NCI-H748 (cell line): ENCODE results near the gene LMAN1L.

ENCODE experiments used
- DNase-seq: peaks from one replicate; lab custom pipeline; 2025; ENCODE audit not compliant: unreplicated experiment; lab: John Stamatoyannopoulos, UW

LMAN1L gene

DNA sequence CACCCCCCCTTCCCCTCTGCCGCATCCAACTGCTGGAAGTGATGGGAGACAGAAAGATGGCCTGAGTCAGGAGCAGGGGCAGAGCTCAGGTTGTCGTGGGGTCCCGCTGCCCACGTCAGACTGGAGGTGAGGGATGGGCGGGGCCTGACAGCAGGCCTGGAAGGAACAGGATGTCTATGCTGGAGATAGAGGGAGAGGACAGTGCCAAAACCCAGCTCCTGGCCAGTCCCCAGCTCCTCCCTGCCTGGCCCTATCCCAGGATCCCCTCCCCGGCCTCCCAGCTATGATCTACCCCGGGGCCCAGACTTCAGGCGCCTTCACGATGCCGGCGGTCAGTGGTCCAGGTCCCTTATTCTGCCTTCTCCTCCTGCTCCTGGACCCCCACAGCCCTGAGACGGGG lies at the start of gene LMAN1L:
Gene LMAN1L (plus strand): TSS at position 303 of the 400 bp plus-strand sequence. CDS start 20 bp downstream, at position 323.
- no peak for DNase-seq

DNA sequence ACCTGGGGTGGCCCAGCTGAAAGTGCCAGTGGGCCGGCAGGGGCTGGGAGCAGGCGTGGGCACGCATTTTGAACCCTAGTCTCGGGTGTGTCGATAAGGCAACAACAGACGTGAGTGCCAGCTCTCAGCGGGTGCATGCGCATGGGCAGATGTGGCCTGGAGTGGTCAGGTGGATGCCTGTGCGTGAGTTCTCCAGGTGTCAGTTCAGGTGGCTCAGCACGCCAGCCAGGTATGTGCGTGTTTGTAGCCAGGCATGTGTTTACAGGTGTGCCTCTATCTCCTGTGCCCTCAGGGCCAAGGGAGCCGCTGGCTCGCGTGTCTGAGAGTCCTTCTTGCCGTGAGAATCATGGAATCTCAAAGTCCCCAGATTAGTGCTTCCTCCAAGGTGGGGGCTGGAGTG lies 49.2 kb upstream of the LMAN1L start:
- DNase-seq = peak; percentile 8

DNA sequence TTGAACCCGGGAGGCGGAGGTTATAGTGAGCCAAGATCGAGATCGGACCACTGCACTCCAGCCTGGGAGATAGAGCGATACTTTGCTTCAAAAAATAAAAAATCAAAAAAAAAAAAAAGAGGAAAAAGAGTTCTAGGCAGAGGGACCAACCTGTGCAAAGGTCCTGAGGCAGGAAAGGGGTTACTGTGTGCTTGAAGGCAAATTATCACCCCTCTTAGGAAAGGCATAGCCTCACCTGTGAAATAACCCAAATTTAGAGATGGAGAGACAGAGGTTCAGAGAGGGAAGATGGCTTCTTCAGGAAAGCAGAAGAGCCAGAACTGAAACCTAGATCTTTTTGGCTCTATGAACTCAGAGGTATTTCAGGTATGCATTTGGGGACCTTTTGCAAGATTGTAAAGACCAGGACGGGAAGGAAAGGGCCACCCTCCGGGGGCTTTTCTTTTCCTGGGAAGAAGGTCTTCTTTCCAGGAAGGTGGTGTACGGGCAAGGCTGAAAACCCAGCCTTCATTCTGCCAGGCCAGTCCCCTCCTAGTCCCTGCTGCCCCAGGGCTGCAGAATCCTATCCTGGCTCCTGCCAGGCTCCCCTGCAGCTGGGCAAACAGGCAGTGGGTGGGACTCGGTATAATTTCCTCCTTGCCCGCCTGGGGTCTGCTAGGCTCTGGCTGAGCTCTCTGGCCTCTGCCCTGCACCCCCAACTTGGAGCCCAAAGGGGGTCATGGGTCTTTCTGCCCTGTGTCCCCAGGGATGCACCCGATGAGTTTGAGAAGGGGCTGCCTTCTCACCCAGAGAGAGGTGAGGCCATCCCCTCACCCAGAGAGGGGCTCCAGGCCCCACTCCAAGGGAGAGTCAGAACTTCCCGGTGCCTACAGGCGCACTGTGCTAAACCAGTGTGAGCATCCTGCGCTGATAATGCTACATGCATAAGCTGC lies 45.2 kb upstream of the LMAN1L start:
- DNase-seq = no peak

- DNase-seq = no peak
These were observed 44.4 kb upstream of the LMAN1L start for GRCh38 chr15:74768099-74768770.

DNA sequence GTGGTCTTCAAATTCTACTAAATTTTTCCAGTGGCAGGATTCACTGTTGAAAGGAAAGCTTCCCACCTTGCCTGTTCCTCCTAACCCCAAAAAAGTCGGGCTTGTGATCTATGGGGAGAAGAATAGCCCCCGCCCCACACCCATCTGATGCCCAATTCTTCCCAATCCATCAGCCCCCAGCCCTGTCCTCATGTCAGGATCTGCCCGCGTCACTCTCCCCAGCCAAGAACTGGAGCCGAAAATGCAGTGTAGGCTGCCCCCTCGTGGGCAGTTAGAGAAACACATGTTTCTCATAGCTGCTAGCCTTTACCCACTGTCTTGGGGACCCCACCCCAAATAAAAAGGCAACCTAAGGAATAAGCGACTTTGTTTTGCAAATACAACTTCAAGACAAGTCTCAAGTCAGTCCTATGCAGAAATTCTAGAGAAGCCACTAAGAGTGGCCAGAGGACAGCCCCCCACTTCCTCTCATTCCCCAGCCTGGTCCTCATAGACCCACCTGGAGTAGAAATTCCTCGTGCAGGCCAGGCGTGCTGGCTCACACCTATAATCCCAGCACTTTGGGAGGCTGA lies 43.8 kb upstream of the LMAN1L start:
- peak; percentile 45 for DNase-seq

- DNase-seq = no peak
These were observed 43.1 kb upstream of the LMAN1L start for GRCh38 chr15:74769463-74770025.

DNA sequence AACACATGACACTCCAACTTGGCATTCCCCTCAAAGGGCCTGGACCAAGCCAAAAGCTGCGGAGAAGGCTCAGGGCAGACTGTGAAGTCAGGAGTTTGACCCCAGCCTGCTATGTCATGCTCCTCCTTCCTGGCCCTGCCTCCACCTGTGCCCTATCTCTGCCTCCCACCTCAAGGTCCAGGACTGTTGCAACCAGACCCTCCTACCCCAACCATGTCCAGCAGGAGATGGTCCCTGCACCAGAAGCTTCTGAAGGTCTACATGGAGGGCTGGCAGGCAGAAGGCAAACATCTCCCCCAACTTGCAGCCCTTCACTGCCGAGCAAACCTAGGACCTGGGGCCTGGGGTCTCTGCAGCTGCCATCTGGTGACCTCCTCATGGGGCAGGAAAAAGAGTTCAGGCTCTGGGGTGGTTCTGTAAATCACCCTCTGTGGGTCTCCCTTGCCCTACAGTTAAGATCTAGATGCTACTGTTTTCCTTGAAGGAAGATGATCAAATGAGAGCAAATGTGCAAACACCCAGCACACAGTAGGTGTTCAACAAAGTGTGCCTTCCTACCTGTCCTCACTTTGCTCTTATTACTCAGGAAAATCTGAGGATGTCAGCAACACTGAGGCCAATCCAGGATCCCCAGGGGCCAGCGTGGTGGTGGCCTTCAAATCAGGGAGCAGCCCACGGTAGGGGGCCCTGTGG lies 42.3 kb upstream of the LMAN1L start:
- DNase-seq = no peak

DNA sequence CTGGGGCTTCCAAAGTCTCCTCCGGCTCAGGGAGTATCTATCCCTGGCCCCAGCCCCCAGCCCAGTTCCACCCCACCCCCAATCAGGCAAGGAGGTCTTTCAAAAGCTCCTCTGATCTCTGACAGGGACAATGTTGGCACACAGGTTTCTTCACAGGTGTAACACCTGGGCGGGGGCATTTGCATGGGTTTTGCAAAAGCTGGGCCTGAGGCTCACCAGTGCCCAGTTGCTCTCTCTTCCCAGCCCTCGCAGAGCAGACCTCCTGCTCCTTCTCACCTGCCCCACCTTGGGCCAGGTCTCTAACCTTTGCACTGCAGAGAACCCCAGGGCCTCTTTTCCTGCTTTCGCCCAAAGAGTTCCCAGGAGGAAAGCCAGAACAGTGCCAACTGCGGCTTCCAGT lies 39.3 kb upstream of the LMAN1L start:
- DNase-seq = no peak

DNA sequence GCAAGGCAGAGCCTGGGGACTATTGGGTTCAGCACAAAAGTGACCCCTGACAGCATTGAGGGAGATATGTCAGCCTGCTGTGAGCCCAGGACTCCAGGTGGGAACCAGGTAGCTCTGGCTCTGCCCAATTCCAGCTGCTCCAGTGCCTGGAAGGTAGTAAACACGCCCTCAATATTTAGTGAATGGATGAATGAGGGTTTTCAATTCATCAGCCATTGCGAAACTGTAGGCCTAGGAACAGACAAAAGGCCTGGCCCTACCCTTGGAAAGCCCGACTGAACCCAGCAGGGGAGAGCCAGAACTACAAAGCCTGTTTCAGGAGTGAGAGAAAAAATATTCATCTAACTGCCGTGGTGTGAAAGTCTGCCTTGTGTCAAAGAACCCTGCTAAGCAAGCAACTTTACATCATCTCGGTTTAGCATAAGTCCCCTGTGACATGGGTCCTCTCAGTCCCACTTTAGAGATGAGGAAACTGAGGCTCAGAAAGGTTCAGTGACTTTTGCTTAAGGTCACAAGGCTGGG lies 38.8 kb upstream of the LMAN1L start:
- peak; percentile 31 for DNase-seq

- no peak for DNase-seq
These were observed 37.5 kb upstream of the LMAN1L start for GRCh38 chr15:74775132-74775562.

DNA sequence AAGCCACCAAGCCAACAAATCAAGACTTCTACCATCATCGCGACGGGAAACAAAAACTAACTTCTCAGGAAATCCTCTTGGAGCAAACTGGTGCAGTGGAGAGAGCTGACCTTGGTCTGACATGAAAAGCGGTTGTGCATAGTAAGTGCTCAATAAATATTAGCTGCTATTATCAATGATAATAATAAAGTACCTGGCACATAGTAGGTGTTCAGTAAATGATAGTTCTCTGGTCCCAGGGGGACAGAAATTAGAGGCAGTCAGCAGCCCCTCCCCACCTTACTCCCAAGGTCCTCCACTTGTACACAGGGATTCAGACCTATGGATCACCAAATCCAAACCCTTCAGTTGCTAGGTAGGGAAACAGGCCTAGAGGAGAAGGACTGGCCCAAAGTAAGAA lies 36.7 kb upstream of the LMAN1L start:
- no peak for DNase-seq

GRCh38 chr15:74776821-74777768 lies 35.5 kb upstream of the LMAN1L start:
- DNase-seq = no peak

DNA sequence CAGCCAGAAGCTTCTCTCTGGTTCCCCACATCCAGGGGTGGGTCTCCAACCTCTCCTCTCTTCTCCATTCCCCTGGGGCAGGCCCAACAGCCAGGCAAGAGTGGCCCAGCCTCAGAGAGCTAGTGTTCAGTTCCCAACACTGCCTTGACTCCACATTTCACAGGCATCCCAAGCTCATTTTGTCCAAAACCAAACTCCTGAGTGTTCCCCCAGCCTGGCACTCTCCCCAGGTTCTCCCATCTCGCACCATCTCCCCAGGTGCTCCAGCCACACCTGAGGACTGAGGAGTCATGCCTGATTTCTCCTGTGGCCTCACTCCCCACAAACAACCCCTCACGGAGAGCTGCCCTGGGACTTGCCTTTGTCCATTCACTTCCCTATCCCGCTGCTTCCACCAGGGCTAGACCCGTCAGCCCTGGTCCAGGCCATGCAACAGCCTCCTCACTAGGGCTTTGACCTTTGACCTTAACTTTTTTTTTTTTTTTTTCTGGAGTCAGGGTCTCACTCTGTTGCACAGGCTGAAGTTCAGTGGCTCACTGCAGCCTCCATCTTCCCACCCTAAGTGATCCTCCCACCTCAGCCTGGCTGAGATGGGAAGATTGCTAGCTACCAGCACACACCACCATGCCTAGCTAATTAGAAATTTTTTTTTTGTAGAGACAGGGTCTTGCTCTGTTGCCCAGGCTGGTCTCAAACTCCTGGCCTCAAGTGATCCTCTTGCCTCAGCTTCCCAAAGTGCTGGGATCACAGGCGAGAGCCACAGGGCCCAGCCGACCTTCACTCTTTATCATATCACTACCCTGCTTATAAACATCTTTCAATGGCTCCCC lies 34.7 kb upstream of the LMAN1L start:
- DNase-seq = no peak

- no peak for DNase-seq
These were observed 34.0 kb upstream of the LMAN1L start for GRCh38 chr15:74778599-74778970.

- DNase-seq = no peak
These were observed 33.4 kb upstream of the LMAN1L start for GRCh38 chr15:74779162-74779648.

DNA sequence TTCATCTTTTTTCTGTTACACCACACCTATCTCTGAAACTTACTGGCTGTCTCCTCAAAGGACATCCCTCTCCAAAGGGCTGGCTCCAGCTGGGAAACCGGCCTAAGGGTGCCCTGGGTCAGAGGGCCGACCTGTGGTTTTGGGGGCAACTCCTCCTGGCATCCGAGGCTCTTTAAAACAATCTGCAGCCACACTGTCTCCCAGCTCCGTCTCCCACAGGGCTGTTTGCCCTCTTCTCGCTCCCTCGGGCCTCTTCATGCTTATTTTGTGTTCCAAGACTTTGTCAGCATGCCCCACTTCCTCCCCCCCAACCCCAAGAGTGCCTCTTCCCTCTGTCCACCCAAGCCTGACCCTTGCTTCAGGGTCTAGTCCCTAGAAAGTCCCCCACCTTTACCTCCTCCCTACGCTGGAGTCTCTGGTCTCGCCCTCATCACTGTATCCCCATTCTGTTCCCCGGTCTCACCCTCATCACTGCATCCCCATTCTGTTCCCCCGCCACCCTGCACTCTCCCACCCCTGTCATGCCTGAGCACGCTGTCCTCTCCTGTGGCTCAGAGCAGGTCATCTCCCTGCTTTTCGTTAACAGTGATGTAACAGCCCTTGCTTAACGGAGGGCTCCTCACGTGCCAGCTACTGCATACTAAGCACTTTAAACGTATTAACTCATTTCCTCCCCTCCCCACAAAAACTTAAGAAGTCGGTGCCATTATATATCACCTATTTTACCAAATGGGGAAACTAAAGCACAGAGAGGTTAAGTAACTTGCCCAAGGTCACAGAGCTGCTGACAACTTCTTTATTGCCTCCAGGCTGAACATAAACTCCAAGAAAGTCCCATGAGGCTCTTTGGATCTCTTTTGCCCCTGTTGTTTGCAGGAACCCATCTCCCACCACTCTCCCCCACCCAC lies 31.9 kb upstream of the LMAN1L start:
- DNase-seq = no peak

- DNase-seq = peak; percentile 68
These were observed 31.0 kb upstream of the LMAN1L start, which contains the start of gene CSK for GRCh38 chr15:74781431-74782258. Gene CSK (plus strand): TSS chr15:74782080. CDS start chr15:74798298, 16,218 bp downstream.
